ENCODE measurements around the gene RAB18. TPM values are rescaled to one million over a fixed set of nuclear protein-coding genes. Genes with fewer than 3 reads are reported as not detected.

The RAB18 gene
- total and polyA plus RNA-seq, 9 of the 15 experiments (the other 6 are each of a cell fraction or from before 2014, with no cell fraction given), result 10.5 to 46.3 (median 32.5) TPM

DNA sequence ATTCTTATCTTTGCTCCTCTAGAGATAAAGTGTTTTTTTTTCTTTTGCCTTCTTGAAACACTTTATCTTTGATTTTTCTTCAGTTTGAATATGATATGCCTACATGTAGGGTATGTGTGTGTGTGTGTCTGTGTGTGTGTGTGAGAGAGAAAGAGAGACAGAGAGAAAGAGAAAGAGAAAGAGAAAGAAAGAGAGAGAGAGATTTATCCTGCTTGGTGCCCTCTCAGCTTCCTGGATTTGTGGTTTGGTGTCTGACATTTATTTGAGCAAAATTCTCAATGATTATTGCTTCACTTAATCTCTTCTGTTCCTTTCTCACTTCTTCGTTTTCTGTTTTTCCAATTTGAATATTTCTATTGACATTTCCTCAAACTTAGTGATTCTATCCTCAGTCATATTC lies 60.3 kb downstream of the RAB18 start (continued):
- TF ChIP-seq, protein P1, sequence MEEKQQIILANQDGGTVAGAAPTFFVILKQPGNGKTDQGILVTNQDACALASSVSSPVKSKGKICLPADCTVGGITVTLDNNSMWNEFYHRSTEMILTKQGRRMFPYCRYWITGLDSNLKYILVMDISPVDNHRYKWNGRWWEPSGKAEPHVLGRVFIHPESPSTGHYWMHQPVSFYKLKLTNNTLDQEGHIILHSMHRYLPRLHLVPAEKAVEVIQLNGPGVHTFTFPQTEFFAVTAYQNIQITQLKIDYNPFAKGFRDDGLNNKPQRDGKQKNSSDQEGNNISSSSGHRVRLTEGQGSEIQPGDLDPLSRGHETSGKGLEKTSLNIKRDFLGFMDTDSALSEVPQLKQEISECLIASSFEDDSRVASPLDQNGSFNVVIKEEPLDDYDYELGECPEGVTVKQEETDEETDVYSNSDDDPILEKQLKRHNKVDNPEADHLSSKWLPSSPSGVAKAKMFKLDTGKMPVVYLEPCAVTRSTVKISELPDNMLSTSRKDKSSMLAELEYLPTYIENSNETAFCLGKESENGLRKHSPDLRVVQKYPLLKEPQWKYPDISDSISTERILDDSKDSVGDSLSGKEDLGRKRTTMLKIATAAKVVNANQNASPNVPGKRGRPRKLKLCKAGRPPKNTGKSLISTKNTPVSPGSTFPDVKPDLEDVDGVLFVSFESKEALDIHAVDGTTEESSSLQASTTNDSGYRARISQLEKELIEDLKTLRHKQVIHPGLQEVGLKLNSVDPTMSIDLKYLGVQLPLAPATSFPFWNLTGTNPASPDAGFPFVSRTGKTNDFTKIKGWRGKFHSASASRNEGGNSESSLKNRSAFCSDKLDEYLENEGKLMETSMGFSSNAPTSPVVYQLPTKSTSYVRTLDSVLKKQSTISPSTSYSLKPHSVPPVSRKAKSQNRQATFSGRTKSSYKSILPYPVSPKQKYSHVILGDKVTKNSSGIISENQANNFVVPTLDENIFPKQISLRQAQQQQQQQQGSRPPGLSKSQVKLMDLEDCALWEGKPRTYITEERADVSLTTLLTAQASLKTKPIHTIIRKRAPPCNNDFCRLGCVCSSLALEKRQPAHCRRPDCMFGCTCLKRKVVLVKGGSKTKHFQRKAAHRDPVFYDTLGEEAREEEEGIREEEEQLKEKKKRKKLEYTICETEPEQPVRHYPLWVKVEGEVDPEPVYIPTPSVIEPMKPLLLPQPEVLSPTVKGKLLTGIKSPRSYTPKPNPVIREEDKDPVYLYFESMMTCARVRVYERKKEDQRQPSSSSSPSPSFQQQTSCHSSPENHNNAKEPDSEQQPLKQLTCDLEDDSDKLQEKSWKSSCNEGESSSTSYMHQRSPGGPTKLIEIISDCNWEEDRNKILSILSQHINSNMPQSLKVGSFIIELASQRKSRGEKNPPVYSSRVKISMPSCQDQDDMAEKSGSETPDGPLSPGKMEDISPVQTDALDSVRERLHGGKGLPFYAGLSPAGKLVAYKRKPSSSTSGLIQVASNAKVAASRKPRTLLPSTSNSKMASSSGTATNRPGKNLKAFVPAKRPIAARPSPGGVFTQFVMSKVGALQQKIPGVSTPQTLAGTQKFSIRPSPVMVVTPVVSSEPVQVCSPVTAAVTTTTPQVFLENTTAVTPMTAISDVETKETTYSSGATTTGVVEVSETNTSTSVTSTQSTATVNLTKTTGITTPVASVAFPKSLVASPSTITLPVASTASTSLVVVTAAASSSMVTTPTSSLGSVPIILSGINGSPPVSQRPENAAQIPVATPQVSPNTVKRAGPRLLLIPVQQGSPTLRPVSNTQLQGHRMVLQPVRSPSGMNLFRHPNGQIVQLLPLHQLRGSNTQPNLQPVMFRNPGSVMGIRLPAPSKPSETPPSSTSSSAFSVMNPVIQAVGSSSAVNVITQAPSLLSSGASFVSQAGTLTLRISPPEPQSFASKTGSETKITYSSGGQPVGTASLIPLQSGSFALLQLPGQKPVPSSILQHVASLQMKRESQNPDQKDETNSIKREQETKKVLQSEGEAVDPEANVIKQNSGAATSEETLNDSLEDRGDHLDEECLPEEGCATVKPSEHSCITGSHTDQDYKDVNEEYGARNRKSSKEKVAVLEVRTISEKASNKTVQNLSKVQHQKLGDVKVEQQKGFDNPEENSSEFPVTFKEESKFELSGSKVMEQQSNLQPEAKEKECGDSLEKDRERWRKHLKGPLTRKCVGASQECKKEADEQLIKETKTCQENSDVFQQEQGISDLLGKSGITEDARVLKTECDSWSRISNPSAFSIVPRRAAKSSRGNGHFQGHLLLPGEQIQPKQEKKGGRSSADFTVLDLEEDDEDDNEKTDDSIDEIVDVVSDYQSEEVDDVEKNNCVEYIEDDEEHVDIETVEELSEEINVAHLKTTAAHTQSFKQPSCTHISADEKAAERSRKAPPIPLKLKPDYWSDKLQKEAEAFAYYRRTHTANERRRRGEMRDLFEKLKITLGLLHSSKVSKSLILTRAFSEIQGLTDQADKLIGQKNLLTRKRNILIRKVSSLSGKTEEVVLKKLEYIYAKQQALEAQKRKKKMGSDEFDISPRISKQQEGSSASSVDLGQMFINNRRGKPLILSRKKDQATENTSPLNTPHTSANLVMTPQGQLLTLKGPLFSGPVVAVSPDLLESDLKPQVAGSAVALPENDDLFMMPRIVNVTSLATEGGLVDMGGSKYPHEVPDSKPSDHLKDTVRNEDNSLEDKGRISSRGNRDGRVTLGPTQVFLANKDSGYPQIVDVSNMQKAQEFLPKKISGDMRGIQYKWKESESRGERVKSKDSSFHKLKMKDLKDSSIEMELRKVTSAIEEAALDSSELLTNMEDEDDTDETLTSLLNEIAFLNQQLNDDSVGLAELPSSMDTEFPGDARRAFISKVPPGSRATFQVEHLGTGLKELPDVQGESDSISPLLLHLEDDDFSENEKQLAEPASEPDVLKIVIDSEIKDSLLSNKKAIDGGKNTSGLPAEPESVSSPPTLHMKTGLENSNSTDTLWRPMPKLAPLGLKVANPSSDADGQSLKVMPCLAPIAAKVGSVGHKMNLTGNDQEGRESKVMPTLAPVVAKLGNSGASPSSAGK (IDR thresholded peaks at IDR 0.05), result no peak
- TF ChIP-seq HDAC1 (IDR thresholded peaks at IDR 0.05) (no peak), ZNF23 (CRISPR knock-in tag; IDR thresholded peaks at IDR 0.05) (no peak), NONO (IDR thresholded peaks at IDR 0.05; ENCODE audit: low read depth in 2 of 2, low read length in 1 of 2) (no peak), TCF7L2 (IDR thresholded peaks at IDR 0.05; ENCODE audit: low read depth, low read length) (no peak), ZFPM2 (CRISPR knock-in tag; IDR thresholded peaks at IDR 0.05) (no peak), POLR2G (IDR thresholded peaks at IDR 0.05; ENCODE audit: low read depth, low read length) (no peak)
- TF ChIP-seq, protein P2, sequence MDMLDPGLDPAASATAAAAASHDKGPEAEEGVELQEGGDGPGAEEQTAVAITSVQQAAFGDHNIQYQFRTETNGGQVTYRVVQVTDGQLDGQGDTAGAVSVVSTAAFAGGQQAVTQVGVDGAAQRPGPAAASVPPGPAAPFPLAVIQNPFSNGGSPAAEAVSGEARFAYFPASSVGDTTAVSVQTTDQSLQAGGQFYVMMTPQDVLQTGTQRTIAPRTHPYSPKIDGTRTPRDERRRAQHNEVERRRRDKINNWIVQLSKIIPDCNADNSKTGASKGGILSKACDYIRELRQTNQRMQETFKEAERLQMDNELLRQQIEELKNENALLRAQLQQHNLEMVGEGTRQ (CRISPR knock-in tag; IDR thresholded peaks at IDR 0.05), result no peak
- TF ChIP-seq, protein P3, sequence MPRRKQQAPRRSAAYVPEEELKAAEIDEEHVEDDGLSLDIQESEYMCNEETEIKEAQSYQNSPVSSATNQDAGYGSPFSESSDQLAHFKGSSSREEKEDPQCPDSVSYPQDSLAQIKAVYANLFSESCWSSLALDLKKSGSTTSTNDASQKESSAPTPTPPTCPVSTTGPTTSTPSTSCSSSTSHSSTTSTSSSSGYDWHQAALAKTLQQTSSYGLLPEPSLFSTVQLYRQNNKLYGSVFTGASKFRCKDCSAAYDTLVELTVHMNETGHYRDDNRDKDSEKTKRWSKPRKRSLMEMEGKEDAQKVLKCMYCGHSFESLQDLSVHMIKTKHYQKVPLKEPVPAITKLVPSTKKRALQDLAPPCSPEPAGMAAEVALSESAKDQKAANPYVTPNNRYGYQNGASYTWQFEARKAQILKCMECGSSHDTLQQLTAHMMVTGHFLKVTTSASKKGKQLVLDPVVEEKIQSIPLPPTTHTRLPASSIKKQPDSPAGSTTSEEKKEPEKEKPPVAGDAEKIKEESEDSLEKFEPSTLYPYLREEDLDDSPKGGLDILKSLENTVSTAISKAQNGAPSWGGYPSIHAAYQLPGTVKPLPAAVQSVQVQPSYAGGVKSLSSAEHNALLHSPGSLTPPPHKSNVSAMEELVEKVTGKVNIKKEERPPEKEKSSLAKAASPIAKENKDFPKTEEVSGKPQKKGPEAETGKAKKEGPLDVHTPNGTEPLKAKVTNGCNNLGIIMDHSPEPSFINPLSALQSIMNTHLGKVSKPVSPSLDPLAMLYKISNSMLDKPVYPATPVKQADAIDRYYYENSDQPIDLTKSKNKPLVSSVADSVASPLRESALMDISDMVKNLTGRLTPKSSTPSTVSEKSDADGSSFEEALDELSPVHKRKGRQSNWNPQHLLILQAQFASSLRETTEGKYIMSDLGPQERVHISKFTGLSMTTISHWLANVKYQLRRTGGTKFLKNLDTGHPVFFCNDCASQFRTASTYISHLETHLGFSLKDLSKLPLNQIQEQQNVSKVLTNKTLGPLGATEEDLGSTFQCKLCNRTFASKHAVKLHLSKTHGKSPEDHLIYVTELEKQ (CRISPR knock-in tag; IDR thresholded peaks at IDR 0.05), result no peak
- TF ChIP-seq, protein P4, sequence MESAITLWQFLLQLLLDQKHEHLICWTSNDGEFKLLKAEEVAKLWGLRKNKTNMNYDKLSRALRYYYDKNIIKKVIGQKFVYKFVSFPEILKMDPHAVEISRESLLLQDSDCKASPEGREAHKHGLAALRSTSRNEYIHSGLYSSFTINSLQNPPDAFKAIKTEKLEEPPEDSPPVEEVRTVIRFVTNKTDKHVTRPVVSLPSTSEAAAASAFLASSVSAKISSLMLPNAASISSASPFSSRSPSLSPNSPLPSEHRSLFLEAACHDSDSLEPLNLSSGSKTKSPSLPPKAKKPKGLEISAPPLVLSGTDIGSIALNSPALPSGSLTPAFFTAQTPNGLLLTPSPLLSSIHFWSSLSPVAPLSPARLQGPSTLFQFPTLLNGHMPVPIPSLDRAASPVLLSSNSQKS (CRISPR knock-in tag; IDR thresholded peaks at IDR 0.05), result no peak

Measured in K562 (cell line).